HEK293 (cell line): Measurements from ENCODE around the gene PI16.

Experiments used
- CTCF ChIA-PET: fragments of 350-600 bp; formaldehyde crosslinking; extraction: SDS; loops from one replicate; lab custom pipeline; 2021; ENCODE audit warnings: antibody characterized with exemption; lab: Yijun Ruan, JAX
- POLR2A ChIA-PET: fragments of 300-600 bp; formaldehyde crosslinking; extraction: SDS; loops from one replicate; lab custom pipeline; 2020; ENCODE audit warnings: antibody characterized with exemption, inconsistent platforms; lab: Yijun Ruan, JAX
- H3K27ac ChIP-seq: fragments of 200-500 bp; sonication (Bioruptor generic); 2 replicates; pipeline ENCODE4 v1.5.1; 2014; ENCODE audit warnings: low read depth, low read length, control low read depth, inconsistent platforms; ENCODE audit errors: extremely low read depth
- H3K36me3 ChIP-seq, 2 experiments: fragments of 200-500 bp in 1 of 2; sonication (Bioruptor generic) in 1 of 2; 1 replicate in 1 of 2; 2 replicates in 1 of 2; pipeline ENCODE4 v1.5.1; 2014 to 2017; ENCODE audit warnings: inconsistent platforms in 2 of 2, low read length in 2 of 2; ENCODE audit not compliant: control insufficient read depth in 2 of 2, insufficient read depth in 1 of 2
- H3K4me1 ChIP-seq: fragments of 200-500 bp; sonication (Bioruptor generic); 2 replicates; pipeline ENCODE4 v1.5.1; 2014; ENCODE audit warnings: mild to moderate bottlenecking, low read length, inconsistent platforms; ENCODE audit not compliant: control insufficient read depth, insufficient read depth
- H3K4me3 ChIP-seq: 2 replicates; pipeline ENCODE4 v1.5.1; 2011; ENCODE audit warnings: low read depth, mild to moderate bottlenecking, control low read depth, low read length, moderate library complexity
- H3K9me3 ChIP-seq: fragments of 200-500 bp; sonication (Bioruptor generic); 2 replicates; pipeline ENCODE4 v1.5.1; 2014; ENCODE audit warnings: low read depth, low read length, inconsistent platforms; ENCODE audit not compliant: control insufficient read depth, insufficient read depth
- GFI1B ChIP-seq: fragments of 450-650 bp; formaldehyde crosslinking; IDR thresholded peaks from 2 replicates; pipeline ENCODE4 v1.5.1; 2016; ENCODE audit warnings: missing biosample characterization, missing genetic modification characterization
- GLIS2 ChIP-seq: fragments of 450-650 bp; formaldehyde crosslinking; IDR thresholded peaks from 2 replicates; pipeline ENCODE4 v1.5.1; 2016; ENCODE audit warnings: missing biosample characterization, missing genetic modification characterization
- KLF10 ChIP-seq: fragments of 450-650 bp; IDR thresholded peaks from 2 replicates; pipeline ENCODE4 v1.5.1; 2018; ENCODE audit warnings: missing biosample characterization, mild to moderate bottlenecking, missing genetic modification characterization
- PRDM4 ChIP-seq: fragments of 450-650 bp; formaldehyde crosslinking; IDR thresholded peaks from 2 replicates; pipeline ENCODE4 v1.5.1; 2017; ENCODE audit warnings: missing biosample characterization, missing genetic modification characterization
- SP7 ChIP-seq: fragments of 450-650 bp; formaldehyde crosslinking; IDR thresholded peaks from 2 replicates; pipeline ENCODE4 v1.5.1; 2016; ENCODE audit warnings: missing biosample characterization, missing genetic modification characterization
- TSHZ1 ChIP-seq: fragments of 450-650 bp; formaldehyde crosslinking; IDR thresholded peaks from 2 replicates; pipeline ENCODE4 v1.5.1; 2016; ENCODE audit warnings: missing biosample characterization, missing genetic modification characterization, borderline replicate concordance
- ZBTB20 ChIP-seq: fragments of 450-650 bp; formaldehyde crosslinking; IDR thresholded peaks from 2 replicates; pipeline ENCODE4 v1.5.1; 2016; ENCODE audit warnings: missing biosample characterization, missing genetic modification characterization
- ZNF223 ChIP-seq: fragments of 450-650 bp; formaldehyde crosslinking; IDR thresholded peaks from 2 replicates; pipeline ENCODE4 v1.5.1; 2016; ENCODE audit warnings: missing biosample characterization, missing genetic modification characterization
- ZNF239 ChIP-seq: fragments of 450-650 bp; formaldehyde crosslinking; IDR thresholded peaks from 2 replicates; pipeline ENCODE4 v1.5.1; 2016; ENCODE audit warnings: missing biosample characterization, missing genetic modification characterization
- ZNF335 ChIP-seq: fragments of 450-650 bp; formaldehyde crosslinking; conservative IDR thresholded peaks from 2 replicates; pipeline ENCODE4 v1.5.1; 2016; ENCODE audit warnings: missing biosample characterization, missing genetic modification characterization
- ZNF341 ChIP-seq: fragments of 450-650 bp; formaldehyde crosslinking; IDR thresholded peaks from 2 replicates; pipeline ENCODE4; 2016; ENCODE audit warnings: low read depth, missing biosample characterization, missing genetic modification characterization
- ZNF350 ChIP-seq: fragments of 450-650 bp; formaldehyde crosslinking; IDR thresholded peaks from 2 replicates; pipeline ENCODE4 v1.5.0; 2017; ENCODE audit warnings: missing biosample characterization, mild to moderate bottlenecking, missing genetic modification characterization
- ZNF580 ChIP-seq: fragments of 450-650 bp; formaldehyde crosslinking; IDR thresholded peaks from 2 replicates; pipeline ENCODE4 v1.5.1; 2016; ENCODE audit warnings: missing biosample characterization, missing genetic modification characterization
- ZNF76 ChIP-seq: fragments of 450-650 bp; formaldehyde crosslinking; IDR thresholded peaks from 2 replicates; pipeline ENCODE4; 2016; ENCODE audit warnings: low read depth, missing biosample characterization, missing genetic modification characterization, borderline replicate concordance
- ZNF792 ChIP-seq: fragments of 450-650 bp; formaldehyde crosslinking; IDR thresholded peaks from 2 replicates; pipeline ENCODE4 v1.5.1; 2016; ENCODE audit warnings: missing biosample characterization, missing genetic modification characterization
- ZSCAN23 ChIP-seq: fragments of 450-650 bp; formaldehyde crosslinking; IDR thresholded peaks from 2 replicates; pipeline ENCODE4 v1.5.1; 2016; ENCODE audit warnings: missing biosample characterization, missing genetic modification characterization
- TF ChIP-seq, protein P1 (sequence below): fragments of 450-650 bp; formaldehyde crosslinking; IDR thresholded peaks from 2 replicates; pipeline ENCODE4 v1.5.1; 2016; ENCODE audit warnings: missing biosample characterization, missing genetic modification characterization
- TF ChIP-seq, protein P2 (sequence below): fragments of 450-650 bp; formaldehyde crosslinking; IDR thresholded peaks from 2 replicates; pipeline ENCODE4 v1.5.1; 2016; ENCODE audit warnings: missing biosample characterization, missing genetic modification characterization
- TF ChIP-seq, protein P3 (sequence below): sonication (generic); formaldehyde crosslinking; IDR thresholded peaks from 2 replicates; pipeline ENCODE4 v1.8.1; 2022; ENCODE audit warnings: mild to moderate bottlenecking, moderate library complexity, missing genetic modification reagents
- TF ChIP-seq, protein P4 (sequence below): fragments of 450-650 bp; formaldehyde crosslinking; IDR thresholded peaks from 2 replicates; pipeline ENCODE4; 2016; ENCODE audit warnings: missing biosample characterization, missing genetic modification characterization

Gene PI16

GRCh38 chr6:36985808-36986703 lies 31.5 kb downstream of the PI16 start, which contains the start of gene MTCH1 (continued):
- TF ChIP-seq, protein P1, sequence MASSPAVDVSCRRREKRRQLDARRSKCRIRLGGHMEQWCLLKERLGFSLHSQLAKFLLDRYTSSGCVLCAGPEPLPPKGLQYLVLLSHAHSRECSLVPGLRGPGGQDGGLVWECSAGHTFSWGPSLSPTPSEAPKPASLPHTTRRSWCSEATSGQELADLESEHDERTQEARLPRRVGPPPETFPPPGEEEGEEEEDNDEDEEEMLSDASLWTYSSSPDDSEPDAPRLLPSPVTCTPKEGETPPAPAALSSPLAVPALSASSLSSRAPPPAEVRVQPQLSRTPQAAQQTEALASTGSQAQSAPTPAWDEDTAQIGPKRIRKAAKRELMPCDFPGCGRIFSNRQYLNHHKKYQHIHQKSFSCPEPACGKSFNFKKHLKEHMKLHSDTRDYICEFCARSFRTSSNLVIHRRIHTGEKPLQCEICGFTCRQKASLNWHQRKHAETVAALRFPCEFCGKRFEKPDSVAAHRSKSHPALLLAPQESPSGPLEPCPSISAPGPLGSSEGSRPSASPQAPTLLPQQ (tag by site-specific recombination): peak; percentile 46; the same call in 1 of the 2 replicates
- TF ChIP-seq KLF10 (tag by site-specific recombination): peak; percentile 98
- no peak for TF ChIP-seq ZSCAN23 (tag by site-specific recombination)
- peak; percentile 83 for TF ChIP-seq GLIS2
- no peak for TF ChIP-seq ZNF223
- TF ChIP-seq ZNF76 (tag by site-specific recombination): peak; percentile 88
- no peak for TF ChIP-seq ZNF350 (tag by site-specific recombination)
- TF ChIP-seq, all 188 proteins: peak for 37

DNA sequence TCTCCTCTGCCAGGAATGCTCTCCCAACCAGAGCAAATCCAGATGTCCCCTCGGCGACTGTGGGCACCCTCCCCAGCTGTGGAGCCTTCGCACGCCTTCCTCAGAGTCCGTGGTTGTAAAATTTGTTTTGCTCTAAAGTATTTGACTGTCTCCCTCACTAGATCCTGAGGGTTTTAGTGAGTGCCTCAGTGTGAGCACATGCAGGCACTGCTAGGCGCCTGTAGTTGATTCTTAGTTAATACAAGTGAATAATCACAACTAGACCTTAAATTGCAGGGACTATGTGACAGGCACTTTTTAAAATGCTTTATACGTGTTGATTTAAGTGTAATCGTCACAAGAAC lies 32.1 kb downstream of the PI16 start:
- Histone ChIP-seq H3K4me1 (peaks cover 9% of the 10 kb centered on the region), H3K27ac (peak overlapping the region; percentile 92), H3K9me3 (no peaks in the 10 kb centered on the region), H3K36me3 (peaks cover 0 to 6% of the 10 kb centered on the region in 2 experiments; a peak in 2 of 3 replicates), H3K4me3 (peak overlapping the region; percentile 77)
- ChIA-PET POLR2A (interaction anchor here (0.8 to 1.8 kb wide), 24 partner anchors 10 to 406 kb away, joined by 3 to 20 read pairs (median 4); partner anchors contain the start of genes C6orf89, CDKN1A, PPIL1 and TBC1D22B), CTCF (interaction anchor here (1.0 to 5.1 kb wide), 2 partner anchors 32 to 227 kb away, joined by 3 to 41 read pairs; no protein-coding TSS in a partner anchor)
- TF ChIP-seq ZNF792 (tag by site-specific recombination) (no peak), ZNF239 (tag by site-specific recombination) (no peak), PRDM4 (tag by site-specific recombination) (no peak), GFI1B (tag by site-specific recombination) (no peak), ZNF580 (no peak), ZNF341 (peak; percentile 84), TSHZ1 (tag by site-specific recombination) (no peak), ZBTB20 (tag by site-specific recombination) (0 out of 2 replicates have a peak, but pooled peaks have one; percentile 0), ZNF335 (tag by site-specific recombination) (peak; percentile 74), SP7 (tag by site-specific recombination) (0 out of 2 replicates have a peak, but pooled peaks have one; percentile 6)
- TF ChIP-seq, protein P2, sequence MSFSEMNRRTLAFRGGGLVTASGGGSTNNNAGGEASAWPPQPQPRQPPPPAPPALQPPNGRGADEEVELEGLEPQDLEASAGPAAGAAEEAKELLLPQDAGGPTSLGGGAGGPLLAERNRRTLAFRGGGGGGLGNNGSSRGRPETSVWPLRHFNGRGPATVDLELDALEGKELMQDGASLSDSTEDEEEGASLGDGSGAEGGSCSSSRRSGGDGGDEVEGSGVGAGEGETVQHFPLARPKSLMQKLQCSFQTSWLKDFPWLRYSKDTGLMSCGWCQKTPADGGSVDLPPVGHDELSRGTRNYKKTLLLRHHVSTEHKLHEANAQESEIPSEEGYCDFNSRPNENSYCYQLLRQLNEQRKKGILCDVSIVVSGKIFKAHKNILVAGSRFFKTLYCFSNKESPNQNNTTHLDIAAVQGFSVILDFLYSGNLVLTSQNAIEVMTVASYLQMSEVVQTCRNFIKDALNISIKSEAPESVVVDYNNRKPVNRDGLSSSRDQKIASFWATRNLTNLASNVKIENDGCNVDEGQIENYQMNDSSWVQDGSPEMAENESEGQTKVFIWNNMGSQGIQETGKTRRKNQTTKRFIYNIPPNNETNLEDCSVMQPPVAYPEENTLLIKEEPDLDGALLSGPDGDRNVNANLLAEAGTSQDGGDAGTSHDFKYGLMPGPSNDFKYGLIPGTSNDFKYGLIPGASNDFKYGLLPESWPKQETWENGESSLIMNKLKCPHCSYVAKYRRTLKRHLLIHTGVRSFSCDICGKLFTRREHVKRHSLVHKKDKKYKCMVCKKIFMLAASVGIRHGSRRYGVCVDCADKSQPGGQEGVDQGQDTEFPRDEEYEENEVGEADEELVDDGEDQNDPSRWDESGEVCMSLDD (tag by site-specific recombination): 0 out of 2 replicates have a peak, but pooled peaks have one; percentile 4
- TF ChIP-seq, protein P3, sequence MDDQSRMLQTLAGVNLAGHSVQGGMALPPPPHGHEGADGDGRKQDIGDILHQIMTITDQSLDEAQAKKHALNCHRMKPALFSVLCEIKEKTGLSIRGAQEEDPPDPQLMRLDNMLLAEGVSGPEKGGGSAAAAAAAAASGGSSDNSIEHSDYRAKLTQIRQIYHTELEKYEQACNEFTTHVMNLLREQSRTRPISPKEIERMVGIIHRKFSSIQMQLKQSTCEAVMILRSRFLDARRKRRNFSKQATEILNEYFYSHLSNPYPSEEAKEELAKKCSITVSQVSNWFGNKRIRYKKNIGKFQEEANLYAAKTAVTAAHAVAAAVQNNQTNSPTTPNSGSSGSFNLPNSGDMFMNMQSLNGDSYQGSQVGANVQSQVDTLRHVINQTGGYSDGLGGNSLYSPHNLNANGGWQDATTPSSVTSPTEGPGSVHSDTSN (CRISPR knock-in tag): no peak
- TF ChIP-seq, protein P4, sequence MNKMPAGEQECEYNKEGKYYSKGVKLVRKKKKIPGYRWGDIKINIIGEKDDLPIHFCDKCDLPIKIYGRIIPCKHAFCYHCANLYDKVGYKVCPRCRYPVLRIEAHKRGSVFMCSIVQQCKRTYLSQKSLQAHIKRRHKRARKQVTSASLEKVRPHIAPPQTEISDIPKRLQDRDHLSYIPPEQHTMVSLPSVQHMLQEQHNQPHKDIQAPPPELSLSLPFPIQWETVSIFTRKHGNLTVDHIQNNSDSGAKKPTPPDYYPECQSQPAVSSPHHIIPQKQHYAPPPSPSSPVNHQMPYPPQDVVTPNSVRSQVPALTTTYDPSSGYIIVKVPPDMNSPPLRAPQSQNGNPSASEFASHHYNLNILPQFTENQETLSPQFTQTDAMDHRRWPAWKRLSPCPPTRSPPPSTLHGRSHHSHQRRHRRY (tag by site-specific recombination): no peak
